WTC11 (cell line): ENCODE results near the gene SPSB3. TPM values are rescaled to one million over a fixed set of nuclear protein-coding genes. Genes with fewer than 3 reads are reported as not detected.

Source experiments
- ATAC-seq: fragments of 200-7000 bp; cut with Tn5 transposase; 2 replicates; pipeline ENCODE4 v1.10.0; 2021; ENCODE audit warnings: mild to moderate bottlenecking, moderate library complexity
- CTCF ChIA-PET: fragments of 300-600 bp; sonication (Branson Sonifier 250); formaldehyde crosslinking; loops from one replicate; lab custom pipeline; 2021; ENCODE audit warnings: antibody characterized with exemption; lab: Charles Lee
- POLR2A ChIA-PET: fragments of 350-600 bp; sonication (Branson Sonifier 250); formaldehyde crosslinking; loops from one replicate; lab custom pipeline; 2021; ENCODE audit warnings: antibody characterized with exemption; lab: Charles Lee
- DNase-seq: peaks from one replicate; pipeline ENCODE4 v3.0.0; 2021; ENCODE audit warnings: low spot score
- H3K27ac Mint-ChIP-seq: 2 replicates; pipeline ENCODE4 v1.8.0; 2021; ENCODE audit warnings: mixed read lengths
- H3K27me3 Mint-ChIP-seq: 2 replicates; pipeline ENCODE4 v1.8.0; 2021; ENCODE audit warnings: low read depth, mild to moderate bottlenecking, moderate library complexity, mixed read lengths
- H3K36me3 Mint-ChIP-seq: 2 replicates; pipeline ENCODE4 v1.8.0; 2021; ENCODE audit warnings: mixed read lengths
- H3K4me1 Mint-ChIP-seq: 2 replicates; pipeline ENCODE4 v1.8.0; 2022; ENCODE audit warnings: mixed read lengths
- H3K4me3 Mint-ChIP-seq: 2 replicates; pipeline ENCODE4 v1.8.0; 2021; ENCODE audit warnings: mild to moderate bottlenecking, moderate library complexity, mixed read lengths
- H3K9me3 Mint-ChIP-seq: 2 replicates; pipeline ENCODE4 v1.8.0; 2021; ENCODE audit warnings: mixed read lengths
- E2F4 ChIP-seq: sonication (generic); formaldehyde crosslinking; IDR thresholded peaks from 2 replicates; pipeline ENCODE4 v1.8.1; 2022; ENCODE audit warnings: low read depth, mild to moderate bottlenecking, moderate library complexity, missing genetic modification reagents, borderline replicate concordance
- FOXP1 ChIP-seq: sonication (generic); formaldehyde crosslinking; IDR thresholded peaks from 2 replicates; pipeline ENCODE4 v1.8.0; 2022; ENCODE audit warnings: missing genetic modification reagents, mild to moderate bottlenecking, moderate library complexity, borderline replicate concordance
- IRF2 ChIP-seq: sonication (generic); formaldehyde crosslinking; IDR thresholded peaks from 2 replicates; pipeline ENCODE4 v1.8.0; 2022; ENCODE audit warnings: low read depth, missing genetic modification reagents, borderline replicate concordance
- KAT7 ChIP-seq: sonication (generic); formaldehyde crosslinking; IDR thresholded peaks from 2 replicates; pipeline ENCODE4 v1.8.1; 2023; ENCODE audit warnings: missing genetic modification reagents, mild to moderate bottlenecking, borderline replicate concordance
- NFATC4 ChIP-seq: fragments of 250-450 bp; sonication (Bioruptor Pico); IDR thresholded peaks from 2 replicates; pipeline ENCODE4 v1.9.0; 2021; ENCODE audit warnings: mild to moderate bottlenecking
- SP1 ChIP-seq: sonication (generic); formaldehyde crosslinking; conservative IDR thresholded peaks from 2 replicates; pipeline ENCODE4 v1.8.1; 2022; ENCODE audit warnings: missing genetic modification reagents
- TEAD4 ChIP-seq: sonication (generic); formaldehyde crosslinking; IDR thresholded peaks from 2 replicates; pipeline ENCODE4 v1.8.0; 2022; ENCODE audit warnings: mild to moderate bottlenecking, missing genetic modification reagents
- USF1 ChIP-seq: sonication (generic); formaldehyde crosslinking; IDR thresholded peaks from 2 replicates; pipeline ENCODE4 v1.8.0; 2022; ENCODE audit warnings: mild to moderate bottlenecking, missing genetic modification reagents
- ZNF423 ChIP-seq: fragments of 250-450 bp; sonication (Bioruptor Pico); IDR thresholded peaks from 2 replicates; pipeline ENCODE4 v2.1.2; 2022; ENCODE audit warnings: mild to moderate bottlenecking, moderate library complexity
- ZNF671 ChIP-seq: fragments of 250-450 bp; sonication (Bioruptor Pico); IDR thresholded peaks from 2 replicates; pipeline ENCODE4 v1.8.0; 2021; ENCODE audit warnings: mild to moderate bottlenecking
- total RNA-seq: library from RNA; stranded (reverse); gene quantifications from 3 replicates; pipeline ENCODE4 v1.2.3, GENCODE V29; 2021
- TF ChIP-seq, protein P1 (sequence below): sonication (generic); formaldehyde crosslinking; IDR thresholded peaks from 2 replicates; pipeline ENCODE4 v1.8.0; 2023; ENCODE audit warnings: missing genetic modification reagents, mild to moderate bottlenecking, borderline replicate concordance
- TF ChIP-seq, protein P2 (sequence below): fragments of 250-450 bp; sonication (Bioruptor Pico); IDR thresholded peaks from 2 replicates; pipeline ENCODE4 v1.9.0; 2021; ENCODE audit warnings: mild to moderate bottlenecking
- TF ChIP-seq, protein P3 (sequence below): fragments of 250-450 bp; sonication (Bioruptor Pico); IDR thresholded peaks from 2 replicates; pipeline ENCODE4 v2.1.2; 2022; ENCODE audit warnings: mild to moderate bottlenecking, moderate library complexity
- TF ChIP-seq, protein P4 (sequence below): fragments of 250-450 bp; sonication (Bioruptor Pico); IDR thresholded peaks from 2 replicates; pipeline ENCODE4 v1.9.0; 2021; ENCODE audit warnings: mild to moderate bottlenecking

SPSB3 gene
- total RNA-seq, 1 experiment from 2014 or later = 32.8 TPM

DNA sequence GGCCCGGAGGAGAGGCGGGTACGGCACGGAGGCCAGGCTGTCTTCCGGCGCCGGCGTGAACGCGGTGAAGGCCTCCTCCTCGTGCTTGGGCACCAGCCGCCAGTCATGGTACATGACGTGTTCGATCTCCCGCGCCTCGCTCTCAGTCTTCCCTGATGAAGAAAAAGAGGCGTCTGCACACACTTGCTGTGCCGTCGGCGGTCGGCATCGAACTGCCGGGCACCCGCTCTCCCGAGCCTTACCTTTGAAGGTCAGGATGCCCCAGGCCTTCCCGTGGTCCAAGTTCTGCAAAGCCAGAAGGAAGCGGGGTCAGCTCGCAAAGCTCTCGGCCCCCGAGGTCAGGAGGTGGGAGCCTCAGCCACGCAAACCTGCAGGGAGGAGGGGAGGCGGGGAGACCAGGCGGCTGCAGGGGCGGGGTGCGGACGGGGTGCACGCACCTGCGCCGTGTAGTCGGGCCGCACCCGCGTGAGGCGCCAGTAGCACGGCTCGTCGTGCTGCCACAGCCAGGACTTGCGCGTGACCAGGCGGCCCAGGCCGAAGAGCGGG, 9.9 kb downstream of the SPSB3 start, which contains the start of gene EME2 (continued):
- TF ChIP-seq, protein P1, sequence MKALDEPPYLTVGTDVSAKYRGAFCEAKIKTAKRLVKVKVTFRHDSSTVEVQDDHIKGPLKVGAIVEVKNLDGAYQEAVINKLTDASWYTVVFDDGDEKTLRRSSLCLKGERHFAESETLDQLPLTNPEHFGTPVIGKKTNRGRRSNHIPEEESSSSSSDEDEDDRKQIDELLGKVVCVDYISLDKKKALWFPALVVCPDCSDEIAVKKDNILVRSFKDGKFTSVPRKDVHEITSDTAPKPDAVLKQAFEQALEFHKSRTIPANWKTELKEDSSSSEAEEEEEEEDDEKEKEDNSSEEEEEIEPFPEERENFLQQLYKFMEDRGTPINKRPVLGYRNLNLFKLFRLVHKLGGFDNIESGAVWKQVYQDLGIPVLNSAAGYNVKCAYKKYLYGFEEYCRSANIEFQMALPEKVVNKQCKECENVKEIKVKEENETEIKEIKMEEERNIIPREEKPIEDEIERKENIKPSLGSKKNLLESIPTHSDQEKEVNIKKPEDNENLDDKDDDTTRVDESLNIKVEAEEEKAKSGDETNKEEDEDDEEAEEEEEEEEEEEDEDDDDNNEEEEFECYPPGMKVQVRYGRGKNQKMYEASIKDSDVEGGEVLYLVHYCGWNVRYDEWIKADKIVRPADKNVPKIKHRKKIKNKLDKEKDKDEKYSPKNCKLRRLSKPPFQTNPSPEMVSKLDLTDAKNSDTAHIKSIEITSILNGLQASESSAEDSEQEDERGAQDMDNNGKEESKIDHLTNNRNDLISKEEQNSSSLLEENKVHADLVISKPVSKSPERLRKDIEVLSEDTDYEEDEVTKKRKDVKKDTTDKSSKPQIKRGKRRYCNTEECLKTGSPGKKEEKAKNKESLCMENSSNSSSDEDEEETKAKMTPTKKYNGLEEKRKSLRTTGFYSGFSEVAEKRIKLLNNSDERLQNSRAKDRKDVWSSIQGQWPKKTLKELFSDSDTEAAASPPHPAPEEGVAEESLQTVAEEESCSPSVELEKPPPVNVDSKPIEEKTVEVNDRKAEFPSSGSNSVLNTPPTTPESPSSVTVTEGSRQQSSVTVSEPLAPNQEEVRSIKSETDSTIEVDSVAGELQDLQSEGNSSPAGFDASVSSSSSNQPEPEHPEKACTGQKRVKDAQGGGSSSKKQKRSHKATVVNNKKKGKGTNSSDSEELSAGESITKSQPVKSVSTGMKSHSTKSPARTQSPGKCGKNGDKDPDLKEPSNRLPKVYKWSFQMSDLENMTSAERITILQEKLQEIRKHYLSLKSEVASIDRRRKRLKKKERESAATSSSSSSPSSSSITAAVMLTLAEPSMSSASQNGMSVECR (CRISPR knock-in tag) = no peak
- peak; percentile 50; the same call in 1 of the 2 replicates for TF ChIP-seq FOXP1 (CRISPR knock-in tag)
- no peak for TF ChIP-seq ZNF671 (CRISPR knock-in tag)
- TF ChIP-seq, protein P2, sequence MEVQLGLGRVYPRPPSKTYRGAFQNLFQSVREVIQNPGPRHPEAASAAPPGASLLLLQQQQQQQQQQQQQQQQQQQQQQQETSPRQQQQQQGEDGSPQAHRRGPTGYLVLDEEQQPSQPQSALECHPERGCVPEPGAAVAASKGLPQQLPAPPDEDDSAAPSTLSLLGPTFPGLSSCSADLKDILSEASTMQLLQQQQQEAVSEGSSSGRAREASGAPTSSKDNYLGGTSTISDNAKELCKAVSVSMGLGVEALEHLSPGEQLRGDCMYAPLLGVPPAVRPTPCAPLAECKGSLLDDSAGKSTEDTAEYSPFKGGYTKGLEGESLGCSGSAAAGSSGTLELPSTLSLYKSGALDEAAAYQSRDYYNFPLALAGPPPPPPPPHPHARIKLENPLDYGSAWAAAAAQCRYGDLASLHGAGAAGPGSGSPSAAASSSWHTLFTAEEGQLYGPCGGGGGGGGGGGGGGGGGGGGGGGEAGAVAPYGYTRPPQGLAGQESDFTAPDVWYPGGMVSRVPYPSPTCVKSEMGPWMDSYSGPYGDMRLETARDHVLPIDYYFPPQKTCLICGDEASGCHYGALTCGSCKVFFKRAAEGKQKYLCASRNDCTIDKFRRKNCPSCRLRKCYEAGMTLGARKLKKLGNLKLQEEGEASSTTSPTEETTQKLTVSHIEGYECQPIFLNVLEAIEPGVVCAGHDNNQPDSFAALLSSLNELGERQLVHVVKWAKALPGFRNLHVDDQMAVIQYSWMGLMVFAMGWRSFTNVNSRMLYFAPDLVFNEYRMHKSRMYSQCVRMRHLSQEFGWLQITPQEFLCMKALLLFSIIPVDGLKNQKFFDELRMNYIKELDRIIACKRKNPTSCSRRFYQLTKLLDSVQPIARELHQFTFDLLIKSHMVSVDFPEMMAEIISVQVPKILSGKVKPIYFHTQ (CRISPR knock-in tag) = no peak
- no peak for TF ChIP-seq E2F4 (CRISPR knock-in tag)

DNA sequence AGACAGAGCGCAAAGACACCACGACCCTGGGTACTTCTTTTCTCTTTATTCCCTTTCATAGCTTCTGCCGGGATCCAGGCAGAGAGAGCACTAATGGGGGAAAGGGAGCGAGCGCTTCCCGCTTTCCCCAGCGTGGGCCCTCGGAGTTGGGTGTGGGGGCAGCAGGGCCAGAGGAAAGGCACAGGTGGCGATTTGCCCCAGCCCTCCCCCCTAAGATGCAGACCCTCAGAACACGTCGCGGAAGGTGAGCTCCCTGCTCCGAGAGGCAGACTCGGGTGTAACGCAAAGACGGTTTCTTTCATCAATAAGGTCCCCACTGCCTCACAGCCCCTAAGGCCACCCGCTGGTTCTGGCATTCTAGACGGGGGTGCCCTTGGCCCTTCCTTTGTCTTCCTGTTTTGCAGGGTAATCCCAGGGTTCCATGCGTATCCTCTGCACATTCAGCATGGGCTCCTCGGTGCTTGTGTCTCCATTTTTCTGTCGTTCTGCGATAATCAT, 10.5 kb downstream of the SPSB3 start:
- Mint-ChIP-seq H3K4me1 (peaks cover 4% of the 10 kb centered on the region), H3K4me3 (peak overlapping the region; percentile 99), H3K9me3 (no peaks in the 10 kb centered on the region), H3K36me3 (peaks cover 4% of the 10 kb centered on the region), H3K27me3 (no peaks in the 10 kb centered on the region; the same call in 1 of the 2 replicates), H3K27ac (peak overlapping the region; percentile 98)
- ATAC-seq (no peak), DNase-seq (peak; percentile 39)
- TF ChIP-seq USF1 (CRISPR knock-in tag) = 0 out of 2 replicates have a peak, but pooled peaks have one; percentile 1
- TF ChIP-seq NFATC4 (CRISPR knock-in tag) = no peak
- TF ChIP-seq, protein P3, sequence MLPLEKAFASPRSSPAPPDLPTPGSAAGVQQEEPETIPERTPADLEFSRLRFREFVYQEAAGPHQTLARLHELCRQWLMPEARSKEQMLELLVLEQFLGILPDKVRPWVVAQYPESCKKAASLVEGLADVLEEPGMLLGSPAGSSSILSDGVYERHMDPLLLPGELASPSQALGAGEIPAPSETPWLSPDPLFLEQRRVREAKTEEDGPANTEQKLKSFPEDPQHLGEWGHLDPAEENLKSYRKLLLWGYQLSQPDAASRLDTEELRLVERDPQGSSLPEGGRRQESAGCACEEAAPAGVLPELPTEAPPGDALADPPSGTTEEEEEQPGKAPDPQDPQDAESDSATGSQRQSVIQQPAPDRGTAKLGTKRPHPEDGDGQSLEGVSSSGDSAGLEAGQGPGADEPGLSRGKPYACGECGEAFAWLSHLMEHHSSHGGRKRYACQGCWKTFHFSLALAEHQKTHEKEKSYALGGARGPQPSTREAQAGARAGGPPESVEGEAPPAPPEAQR (CRISPR knock-in tag) = no peak
- ChIA-PET CTCF (interaction anchor here (1.1 to 3.1 kb wide), 3 partner anchors 8 to 66 kb away, joined by 4 to 37 read pairs (median 6); partner anchors contain the start of genes MAPK8IP3, NUBP2 and SPSB3), POLR2A (interaction anchor here (1.1 to 3.6 kb wide), 3 partner anchors 9 to 58 kb away, joined by 3 to 18 read pairs (median 11); partner anchors contain the start of genes NUBP2 and SPSB3)

GRCh38 chr16:1771188-1771863, 11.0 kb downstream of the SPSB3 start, which contains the start of gene NME3:
Gene NME3 (minus strand): TSS chr16:1771543. CDS start chr16:1771534, 9 bp downstream.
- peaks cover 4% of the 10 kb centered on the region for H3K36me3 Mint-ChIP-seq
- peak; percentile 17 for ATAC-seq
- DNase-seq = peak; percentile 70
- peak within 1 kb of the TSS; percentile 99 for H3K4me3 Mint-ChIP-seq
- POLR2A ChIA-PET = interaction anchor here (0.5 to 3.6 kb wide), 5 partner anchors 9 to 300 kb away, joined by 3 to 18 read pairs (median 5); partner anchors contain the start of genes MAPK8IP3, NUBP2 and SPSB3
- H3K4me1 Mint-ChIP-seq = peaks cover 4% of the 10 kb centered on the region
- no peaks in the 10 kb centered on the region for H3K9me3 Mint-ChIP-seq
- CTCF ChIA-PET = interaction anchor here (1.0 to 2.4 kb wide), 5 partner anchors 11 to 152 kb away, joined by 4 to 11 read pairs (median 8); partner anchors contain the start of genes MAPK8IP3, NUBP2 and SPSB3
- TF ChIP-seq, protein P4, sequence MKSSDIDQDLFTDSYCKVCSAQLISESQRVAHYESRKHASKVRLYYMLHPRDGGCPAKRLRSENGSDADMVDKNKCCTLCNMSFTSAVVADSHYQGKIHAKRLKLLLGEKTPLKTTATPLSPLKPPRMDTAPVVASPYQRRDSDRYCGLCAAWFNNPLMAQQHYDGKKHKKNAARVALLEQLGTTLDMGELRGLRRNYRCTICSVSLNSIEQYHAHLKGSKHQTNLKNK (CRISPR knock-in tag) = peak; percentile 49; the same call in 1 of the 2 replicates
- TF ChIP-seq KAT7 (no peak), IRF2 (CRISPR knock-in tag) (peak; percentile 60; the same call in 1 of the 2 replicates), ZNF423 (CRISPR knock-in tag) (peak; percentile 46; the same call in 1 of the 2 replicates), TEAD4 (CRISPR knock-in tag) (no peak), SP1 (CRISPR knock-in tag) (peak; percentile 78)
- peak within 1 kb of the TSS; percentile 98 for H3K27ac Mint-ChIP-seq
- H3K27me3 Mint-ChIP-seq = no peaks in the 10 kb centered on the region; the same call in 1 of the 2 replicates
